Tibial nerve (tissue), 4 donors: ENCODE data around the gene RPS19. TPM values are rescaled to one million over a fixed set of nuclear protein-coding genes. Genes with fewer than 3 reads are reported as not detected.

ENCODE experiments used
- DNase-seq, 2 donors: peaks; one replicate each; pipeline ENCODE4 v3.0.0-alpha.2; 2019; ENCODE audit warnings: low spot score in 2 of 2
- H3K27ac ChIP-seq, 4 donors: fragments of 200-600 bp; sonication (generic) in 3 of 4; one replicate each; pipeline ENCODE4 v1.5.1; 2017 to 2019; ENCODE audit warnings: mild to moderate bottlenecking in 1 of 4
- H3K27me3 ChIP-seq, 2 donors: fragments of 200-600 bp; sonication (generic) in 1 of 2; one replicate each; pipeline versions ENCODE4 v1.5.1 to v1.6.0; 2017 to 2019
- H3K36me3 ChIP-seq, 3 donors: fragments of 200-600 bp; sonication (generic); one replicate each; pipeline ENCODE4 v1.5.1; 2018 to 2019
- H3K4me1 ChIP-seq, 4 donors: fragments of 200-600 bp; sonication (generic) in 3 of 4; one replicate each; pipeline ENCODE4 v1.5.1; 2017 to 2019
- H3K4me3 ChIP-seq, 4 donors: fragments of 200-600 bp; sonication (generic) in 3 of 4; one replicate each; pipeline ENCODE4 v1.5.1; 2017 to 2019; ENCODE audit warnings: mild to moderate bottlenecking in 1 of 4, moderate library complexity in 1 of 4
- H3K9me3 ChIP-seq, 4 donors: fragments of 200-600 bp; sonication (generic) in 3 of 4; one replicate each; pipeline ENCODE4 v1.5.1; 2017 to 2019
- EP300 ChIP-seq, 2 donors: sonication (generic); formaldehyde crosslinking; IDR thresholded peaks; one replicate each; pipeline ENCODE4 v1.6.1; 2017; ENCODE audit warnings: antibody characterized with exemption in 2 of 2, mild to moderate bottlenecking in 1 of 2
- POLR2A ChIP-seq, 2 donors: fragments of 450-650 bp; IDR thresholded peaks; one replicate each; pipeline ENCODE4 v1.6.1; 2017; ENCODE audit warnings: antibody characterized with exemption in 2 of 2, mild to moderate bottlenecking in 2 of 2, moderate library complexity in 2 of 2
- WGBS, 2 donors: methylation state at CpG; one replicate each; pipeline ENCODE4 v1.1.5; 2018; 5-methylcytosine and 5-hydroxymethylcytosine counted together
- total RNA-seq, 4 donors: library from RNA; depleted of rRNA; stranded (reverse); fragments of >200 nt; gene quantifications; one replicate each; pipeline ENCODE4 v1.1.0, GENCODE V29; 2016
- TF ChIP-seq, protein P1 (sequence below), 5 experiments: fragments of 200-600 bp in 3 of 5; fragments of 450-650 bp in 2 of 5; sonication (generic) in 3 of 5; IDR thresholded peaks; one replicate each; pipeline ENCODE4 v1.5.1; 2016 to 2019; ENCODE audit warnings: antibody characterized with exemption in 5 of 5, mild to moderate bottlenecking in 3 of 5, moderate library complexity in 2 of 5

The RPS19 gene
- total RNA-seq, 4 donors from 2014 or later: 835 to 1,204 (median 1,038) TPM

DNA sequence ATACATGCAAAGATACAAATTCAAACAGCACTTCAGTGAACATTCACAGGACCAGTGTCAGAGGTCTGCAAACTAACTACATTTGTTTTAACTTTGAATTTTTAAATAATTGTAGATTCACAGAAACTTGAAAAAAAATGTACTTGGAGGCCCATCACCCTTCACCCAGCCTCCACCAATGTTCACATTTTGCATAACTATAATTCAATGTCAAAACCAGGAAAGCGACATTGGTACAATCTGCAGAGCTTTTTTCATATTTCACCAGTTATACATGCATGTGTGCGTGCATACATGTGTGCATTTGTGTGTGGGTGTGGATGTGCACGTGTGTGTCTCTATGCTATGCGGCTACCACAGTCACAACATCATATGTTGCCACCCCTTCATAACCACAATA lies 44.8 kb upstream of the RPS19 start:
- no peaks in the 10 kb centered on the region for H3K4me1 ChIP-seq
- H3K27me3 ChIP-seq: no peaks in the 10 kb centered on the region
- 67 to 82% methylated on average over 4 of the region's 4 CpGs for WGBS, 2 donors
- H3K27ac ChIP-seq: no peak overlapping the region
- no peak overlapping the region for H3K4me3 ChIP-seq
- TF ChIP-seq POLR2A (IDR thresholded peaks at IDR 0.05): no peak
- TF ChIP-seq, protein P1, sequence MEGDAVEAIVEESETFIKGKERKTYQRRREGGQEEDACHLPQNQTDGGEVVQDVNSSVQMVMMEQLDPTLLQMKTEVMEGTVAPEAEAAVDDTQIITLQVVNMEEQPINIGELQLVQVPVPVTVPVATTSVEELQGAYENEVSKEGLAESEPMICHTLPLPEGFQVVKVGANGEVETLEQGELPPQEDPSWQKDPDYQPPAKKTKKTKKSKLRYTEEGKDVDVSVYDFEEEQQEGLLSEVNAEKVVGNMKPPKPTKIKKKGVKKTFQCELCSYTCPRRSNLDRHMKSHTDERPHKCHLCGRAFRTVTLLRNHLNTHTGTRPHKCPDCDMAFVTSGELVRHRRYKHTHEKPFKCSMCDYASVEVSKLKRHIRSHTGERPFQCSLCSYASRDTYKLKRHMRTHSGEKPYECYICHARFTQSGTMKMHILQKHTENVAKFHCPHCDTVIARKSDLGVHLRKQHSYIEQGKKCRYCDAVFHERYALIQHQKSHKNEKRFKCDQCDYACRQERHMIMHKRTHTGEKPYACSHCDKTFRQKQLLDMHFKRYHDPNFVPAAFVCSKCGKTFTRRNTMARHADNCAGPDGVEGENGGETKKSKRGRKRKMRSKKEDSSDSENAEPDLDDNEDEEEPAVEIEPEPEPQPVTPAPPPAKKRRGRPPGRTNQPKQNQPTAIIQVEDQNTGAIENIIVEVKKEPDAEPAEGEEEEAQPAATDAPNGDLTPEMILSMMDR (IDR thresholded peaks at IDR 0.05): no peak
- no peaks in the 10 kb centered on the region for H3K36me3 ChIP-seq
- no peak for DNase-seq
- H3K9me3 ChIP-seq: no peaks in the 10 kb centered on the region

GRCh38 chr19:41816761-41817160 lies 43.3 kb upstream of the RPS19 start:
- no peak overlapping the region for H3K27ac ChIP-seq
- H3K9me3 ChIP-seq: no peaks in the 10 kb centered on the region
- no peak overlapping the region for H3K4me3 ChIP-seq
- TF ChIP-seq, protein P1 (IDR thresholded peaks at IDR 0.05): no peak
- no peak for TF ChIP-seq POLR2A (IDR thresholded peaks at IDR 0.05)
- TF ChIP-seq EP300 (IDR thresholded peaks at IDR 0.05): no peak
- H3K36me3 ChIP-seq: no peaks in the 10 kb centered on the region
- H3K27me3 ChIP-seq: no peaks in the 10 kb centered on the region
- WGBS, 2 donors: 70 to 75% methylated on average over 2 of the region's 2 CpGs
- no peak for DNase-seq
- H3K4me1 ChIP-seq: no peaks in the 10 kb centered on the region

GRCh38 chr19:41821003-41821735 lies 38.9 kb upstream of the RPS19 start:
- H3K36me3 ChIP-seq: no peaks in the 10 kb centered on the region
- no peak for DNase-seq

GRCh38 chr19:41837981-41838708 lies 21.9 kb upstream of the RPS19 start:
- Histone ChIP-seq H3K36me3 (no peaks in the 10 kb centered on the region), H3K27me3 (peaks cover 0 to 33% of the 10 kb centered on the region in 2 donors), H3K9me3 (no peaks in the 10 kb centered on the region), H3K4me3 (no peak overlapping the region), H3K27ac (no peak overlapping the region), H3K4me1 (no peaks in the 10 kb centered on the region)
- TF ChIP-seq, protein P1 (IDR thresholded peaks at IDR 0.05): no peak
- TF ChIP-seq POLR2A (IDR thresholded peaks at IDR 0.05) (no peak), EP300 (IDR thresholded peaks at IDR 0.05) (no peak)
- WGBS, 2 donors: 61 to 62% methylated on average over 13 of the region's 13 CpGs
- DNase-seq: no peak

More at GRCh38 chr19:41821003-41821735, 38.9 kb upstream of the RPS19 start:
- Histone ChIP-seq H3K9me3 (no peaks in the 10 kb centered on the region), H3K4me1 (no peaks in the 10 kb centered on the region), H3K27me3 (no peaks in the 10 kb centered on the region), H3K4me3 (no peak overlapping the region), H3K27ac (no peak overlapping the region)
- TF ChIP-seq, protein P1 (IDR thresholded peaks at IDR 0.05): peak in 4 of 5 experiments; percentile 9 to 48 (median 42)
- TF ChIP-seq POLR2A (IDR thresholded peaks at IDR 0.05): no peak
- 37 to 40% methylated on average over 12 of the region's 12 CpGs for WGBS, 2 donors

DNA sequence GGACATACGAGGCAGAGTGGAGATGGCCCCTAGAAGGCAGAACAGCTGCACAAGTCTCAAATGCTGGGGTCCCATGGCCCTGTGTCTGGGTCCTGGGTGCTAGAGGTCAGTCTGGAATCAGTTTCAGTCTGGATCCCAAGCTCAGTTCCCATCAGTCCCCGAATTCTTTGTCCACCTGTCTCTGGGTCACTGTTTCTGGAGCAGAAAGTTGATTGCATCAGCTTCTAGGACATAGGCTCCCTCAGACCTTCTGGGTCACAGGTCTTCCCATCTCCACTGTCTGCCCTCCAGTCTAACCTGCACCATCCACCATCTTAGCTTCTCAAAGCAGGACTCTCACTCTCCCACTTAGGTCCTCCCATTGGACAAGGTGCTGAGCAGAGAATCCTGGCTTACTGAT lies 20.8 kb upstream of the RPS19 start:
- H3K4me1 ChIP-seq: no peaks in the 10 kb centered on the region
- no peaks in the 10 kb centered on the region for H3K36me3 ChIP-seq
- no peak for DNase-seq
- H3K27me3 ChIP-seq: peaks cover 0 to 33% of the 10 kb centered on the region in 2 donors
- H3K9me3 ChIP-seq: no peaks in the 10 kb centered on the region
- no peak overlapping the region for H3K4me3 ChIP-seq
- 70 to 71% methylated on average over 2 of the region's 2 CpGs for WGBS, 2 donors
- TF ChIP-seq, protein P1 (IDR thresholded peaks at IDR 0.05): no peak
- TF ChIP-seq EP300 (IDR thresholded peaks at IDR 0.05): no peak
- no peak for TF ChIP-seq POLR2A (IDR thresholded peaks at IDR 0.05)
- H3K27ac ChIP-seq: no peak overlapping the region
